IPS-NIHi7 (cell line): ENCODE results near the gene ENKUR.

Source experiments
- DNase-seq: peaks from one replicate; pipeline ENCODE4 v3.0.0; 2012; ENCODE audit warnings: mixed read lengths; ENCODE audit errors: extremely low spot score

The ENKUR gene, protein sequence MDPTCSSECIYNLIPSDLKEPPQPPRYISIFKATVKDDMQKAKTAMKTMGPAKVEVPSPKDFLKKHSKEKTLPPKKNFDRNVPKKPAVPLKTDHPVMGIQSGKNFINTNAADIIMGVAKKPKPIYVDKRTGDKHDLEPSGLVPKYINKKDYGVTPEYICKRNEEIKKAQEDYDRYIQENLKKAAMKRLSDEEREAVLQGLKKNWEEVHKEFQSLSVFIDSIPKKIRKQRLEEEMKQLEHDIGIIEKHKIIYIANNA

DNA sequence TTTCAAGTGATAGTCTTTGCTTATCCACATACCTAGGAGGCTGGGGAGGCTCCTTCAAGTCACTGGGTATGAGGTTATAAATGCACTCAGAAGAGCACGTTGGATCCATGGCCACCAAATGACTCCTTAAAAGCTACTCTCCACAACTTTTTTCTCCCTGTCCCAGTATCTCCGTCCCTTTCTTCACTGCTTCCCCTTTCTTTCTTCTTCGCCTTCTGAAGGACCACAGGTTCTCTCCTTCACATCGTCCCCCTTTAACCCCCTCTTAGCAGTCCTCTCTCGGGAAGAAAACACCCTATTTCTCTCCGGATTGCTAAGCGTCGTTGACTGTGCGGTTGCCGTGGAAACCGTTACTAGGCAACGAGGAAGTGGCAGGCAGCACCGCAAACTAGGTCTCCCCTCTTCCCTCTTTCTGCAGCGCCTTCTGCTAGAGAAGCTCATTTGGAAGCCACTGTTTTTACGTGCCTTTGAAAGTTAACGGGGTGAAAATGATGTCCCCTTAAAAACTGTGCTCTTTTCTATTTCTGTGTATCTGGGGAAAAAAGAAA lies at the start of gene ENKUR:
ENKUR (minus strand) TSS at position 331 of the 548 bp plus-strand sequence; CDS start at position 109, 222 bp downstream.
- peak; percentile 89 for DNase-seq

DNA sequence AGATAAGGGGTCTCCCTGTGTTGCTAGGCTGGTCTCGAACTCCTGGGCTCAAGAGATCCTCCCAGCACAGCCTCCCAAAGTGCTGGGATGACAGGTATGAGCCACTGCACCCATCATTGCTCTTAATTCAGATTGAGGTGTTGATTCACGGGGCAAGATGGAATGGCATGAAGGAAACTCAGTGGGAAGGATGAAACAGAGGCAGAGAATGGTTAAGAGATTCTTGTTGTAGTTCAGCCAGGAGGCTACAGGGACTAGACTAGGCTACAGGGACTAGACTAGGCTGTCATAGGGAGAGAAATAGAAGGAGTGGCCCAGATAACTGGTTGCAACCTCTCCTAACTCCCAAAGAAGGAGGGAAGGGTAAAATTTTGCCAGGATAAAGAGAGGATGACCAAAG lies 48.4 kb upstream of the ENKUR start:
- no peak for DNase-seq

DNA sequence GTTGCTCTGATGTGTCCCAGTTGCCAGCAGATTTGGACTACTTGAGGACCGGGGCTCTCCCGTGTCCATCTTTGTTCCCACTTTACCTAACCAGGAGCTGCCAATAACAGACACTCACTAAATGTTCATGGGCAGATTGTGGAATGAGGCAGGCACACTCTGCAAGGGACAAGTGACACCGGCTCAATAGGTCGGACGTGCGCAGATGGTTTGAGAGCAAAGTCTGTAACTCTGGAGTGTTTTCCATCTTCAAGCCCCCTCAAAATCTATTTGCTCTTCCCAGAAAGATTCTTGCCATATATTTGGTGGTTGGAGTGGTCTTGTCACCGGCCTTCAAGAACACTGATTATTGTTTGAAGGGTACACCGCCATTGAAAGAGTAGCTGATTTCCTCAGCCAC lies 47.7 kb upstream of the ENKUR start:
- DNase-seq, result no peak

DNA sequence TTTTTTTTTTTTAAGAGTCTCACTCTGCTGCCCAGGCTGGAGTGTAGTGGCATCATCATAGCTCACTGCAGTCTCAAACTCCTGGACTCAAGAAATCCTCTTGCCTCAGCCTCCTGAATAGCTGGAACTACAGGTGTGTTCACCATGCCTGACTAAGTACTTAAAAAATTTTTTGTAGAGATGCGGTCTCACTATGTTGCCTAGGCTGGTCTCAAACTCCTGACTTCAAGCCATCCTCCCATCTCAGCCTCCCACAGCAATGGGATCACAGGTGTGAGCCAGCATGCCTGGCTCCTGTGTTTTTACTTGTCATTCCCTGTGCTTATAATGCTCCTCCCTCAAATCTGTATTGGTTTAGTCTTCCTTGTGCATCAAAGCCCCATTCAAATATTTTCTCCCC lies 47.2 kb upstream of the ENKUR start:
- DNase-seq, result no peak

DNA sequence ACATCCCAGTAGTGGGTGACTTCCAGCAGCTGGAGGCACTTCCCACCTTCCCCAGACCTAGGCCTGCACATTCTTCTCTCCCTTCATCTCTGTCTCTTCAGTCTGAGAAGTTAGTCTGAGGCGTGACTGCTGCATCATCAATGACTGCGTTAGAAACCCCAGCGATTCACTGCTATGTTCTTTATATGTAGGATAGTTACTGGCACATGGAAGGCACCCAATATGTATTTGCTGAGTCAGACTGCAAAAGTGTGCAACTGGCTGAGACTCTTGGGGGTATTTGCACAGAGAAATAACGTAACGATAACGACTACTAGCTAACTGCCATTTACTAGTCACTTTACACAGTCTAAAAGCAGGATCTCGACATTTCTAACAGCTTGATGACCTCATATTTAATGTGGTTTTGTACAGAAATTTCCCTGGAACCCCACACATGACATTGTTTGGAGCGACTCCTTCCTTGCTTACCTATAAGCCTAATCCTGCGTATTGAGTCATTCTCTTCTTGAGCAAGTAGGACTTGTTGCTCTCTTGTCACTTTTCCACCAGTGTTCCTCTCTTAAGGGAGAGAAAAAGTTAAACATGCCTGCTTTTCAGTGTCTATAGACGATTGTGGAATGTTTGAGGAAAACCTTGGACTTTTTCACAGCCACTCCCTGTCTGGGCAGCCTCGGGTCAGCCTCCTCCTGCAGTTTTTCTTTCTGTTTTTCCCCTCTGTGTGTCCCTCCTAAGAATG lies 45.9 kb upstream of the ENKUR start:
- DNase-seq, result no peak

DNA sequence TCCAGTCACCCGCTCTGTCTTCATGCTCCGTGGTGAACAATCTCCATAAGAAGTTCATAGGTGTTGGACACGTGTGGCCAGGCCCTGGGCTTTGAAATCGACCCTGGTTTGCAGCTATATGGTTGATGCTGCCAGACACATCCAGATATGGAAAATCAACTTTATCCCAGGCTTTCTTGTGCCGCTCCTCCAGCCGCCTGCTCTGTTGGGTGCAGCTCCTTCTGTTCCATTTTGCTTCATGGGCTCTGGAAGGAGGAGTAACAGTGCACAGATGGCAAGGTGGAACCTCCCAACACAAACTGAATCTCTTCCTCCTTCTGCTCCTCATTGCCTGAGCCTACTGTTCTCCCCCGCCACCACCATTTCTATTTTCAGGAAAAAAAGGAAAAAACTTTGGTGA lies 45.2 kb upstream of the ENKUR start:
- no peak for DNase-seq

DNA sequence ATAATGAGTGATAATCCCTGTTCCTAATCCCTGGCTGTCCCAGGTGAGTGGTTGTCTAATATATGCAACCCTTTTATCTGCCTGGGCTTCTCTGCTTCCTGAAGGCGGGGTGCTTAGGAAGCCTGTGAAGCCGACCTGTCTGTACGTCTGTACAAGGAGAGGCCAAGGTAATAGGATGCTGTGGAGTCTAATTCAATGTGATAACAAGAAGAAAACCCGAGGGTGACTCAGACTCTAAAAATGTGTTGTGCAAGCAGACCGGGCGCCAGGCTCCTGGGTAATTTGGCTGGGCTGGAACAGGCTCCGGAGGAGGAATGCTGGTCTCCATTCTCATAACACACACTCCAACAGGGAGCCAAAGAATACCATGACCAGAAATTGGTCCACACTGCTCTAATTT lies 44.0 kb upstream of the ENKUR start:
- peak; percentile 31 for DNase-seq

DNA sequence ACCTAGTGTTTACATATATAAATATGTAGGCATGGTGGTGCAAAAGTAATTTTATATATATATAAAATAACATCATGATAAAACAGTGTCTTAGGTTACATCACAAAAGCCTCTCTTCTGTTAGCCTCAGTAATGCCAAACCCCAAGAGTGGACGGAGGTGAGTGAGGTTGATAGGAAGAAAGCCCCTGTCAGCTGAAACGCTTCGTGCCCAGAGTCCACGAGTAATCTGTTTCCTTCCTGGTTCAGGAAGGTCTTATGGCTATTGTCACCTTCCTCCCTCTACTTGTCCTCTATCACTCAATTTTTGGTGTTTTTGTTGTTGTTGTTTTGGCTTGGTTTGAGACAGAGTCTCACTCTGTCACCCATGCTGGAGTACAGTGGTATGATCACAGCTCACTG lies 41.9 kb upstream of the ENKUR start:
- DNase-seq, result no peak

DNA sequence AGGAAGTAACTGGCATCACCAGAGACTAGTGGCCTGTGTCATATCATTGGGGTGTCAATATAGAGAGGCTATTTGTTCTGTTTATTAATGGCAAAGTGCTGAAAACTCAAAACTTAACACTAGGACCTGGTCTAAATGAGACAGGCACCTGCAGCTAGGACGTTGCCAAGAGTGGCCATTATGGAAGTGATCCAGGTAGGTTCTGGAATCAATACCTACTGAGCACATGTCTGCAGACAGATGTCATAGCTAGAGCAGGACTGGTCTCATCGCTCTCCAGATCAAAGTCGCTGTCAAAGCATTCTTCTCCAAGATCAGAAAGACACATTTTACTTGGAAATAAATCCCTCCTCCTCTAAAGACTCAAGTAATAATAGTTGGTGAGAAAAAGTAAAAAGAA lies 40.8 kb upstream of the ENKUR start:
- no peak for DNase-seq

DNA sequence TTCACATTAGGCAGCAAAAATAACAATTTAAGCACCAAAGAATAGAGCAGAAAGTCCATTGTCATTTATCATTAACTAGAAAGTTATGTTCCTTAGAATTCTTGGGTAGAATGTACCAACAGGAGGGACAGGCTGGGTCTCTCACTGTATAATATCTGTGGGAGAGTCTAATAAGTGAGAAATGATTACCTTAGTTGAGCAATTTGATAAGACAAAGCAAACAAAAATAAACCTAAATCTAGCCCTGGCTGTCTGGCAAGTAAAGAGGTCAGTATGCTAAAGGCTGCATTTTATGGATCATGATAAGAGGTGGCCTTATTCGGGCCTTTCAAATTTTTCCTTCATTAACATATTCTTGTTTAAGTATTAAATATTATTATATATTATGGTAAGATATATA lies 36.1 kb upstream of the ENKUR start:
- no peak for DNase-seq

DNA sequence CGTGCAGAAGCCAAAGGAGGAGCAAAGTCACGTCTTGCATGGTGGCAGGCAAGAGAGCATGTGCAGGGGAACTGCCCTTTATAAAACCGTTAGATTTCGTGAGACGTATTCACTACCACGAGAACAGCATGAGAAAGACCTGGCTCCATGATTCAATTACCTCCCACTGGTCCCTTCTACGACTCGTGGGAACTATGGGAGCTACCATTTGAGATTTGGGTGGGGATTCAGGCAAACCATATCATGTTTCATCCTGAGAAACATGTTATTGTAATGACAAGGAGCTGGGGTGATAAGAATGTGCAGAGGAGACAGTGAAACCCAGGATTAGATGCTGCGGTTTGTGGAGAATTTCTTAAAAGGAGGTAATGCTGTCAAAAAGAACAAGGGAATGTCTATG lies 34.4 kb upstream of the ENKUR start:
- DNase-seq, result no peak

DNA sequence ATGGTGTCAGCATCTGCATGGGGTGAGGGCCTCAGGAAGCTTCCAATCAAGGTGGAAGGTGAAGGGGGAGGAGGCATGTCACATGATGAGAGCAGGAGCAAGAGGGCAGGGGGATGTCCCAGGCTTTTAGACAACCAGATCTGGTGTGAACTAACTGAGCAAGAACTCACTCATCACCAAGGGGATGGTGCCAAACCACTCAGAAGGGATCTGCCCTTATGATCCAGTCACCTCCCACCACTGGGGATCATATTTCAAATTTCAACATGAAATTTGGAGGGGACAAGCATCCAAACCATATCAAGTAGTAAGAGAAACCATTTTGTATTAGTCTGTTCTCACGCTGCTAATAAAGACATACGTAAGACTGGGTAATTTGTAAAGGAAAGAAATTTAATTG lies 34.0 kb upstream of the ENKUR start:
- no peak for DNase-seq

DNA sequence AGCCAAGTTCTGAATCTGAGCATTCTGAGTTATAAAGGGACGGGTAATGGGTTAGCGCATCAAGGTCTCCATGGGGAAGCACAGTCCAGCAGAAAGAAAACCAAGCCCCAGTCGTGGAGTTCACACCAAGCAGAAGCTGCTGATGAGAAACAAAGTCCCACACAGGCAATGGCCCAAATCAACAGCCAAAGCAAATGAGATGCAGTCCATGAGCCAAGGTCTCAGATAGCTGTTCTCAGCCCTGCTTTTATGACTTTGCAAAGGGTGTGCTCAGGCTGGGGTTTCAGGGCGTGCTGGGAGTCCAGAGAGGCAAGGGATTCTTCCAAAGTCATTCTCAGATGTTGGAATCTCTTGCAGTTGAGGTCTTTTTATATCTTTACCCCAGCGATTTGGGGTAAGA lies 32.5 kb upstream of the ENKUR start:
- DNase-seq, result no peak

DNA sequence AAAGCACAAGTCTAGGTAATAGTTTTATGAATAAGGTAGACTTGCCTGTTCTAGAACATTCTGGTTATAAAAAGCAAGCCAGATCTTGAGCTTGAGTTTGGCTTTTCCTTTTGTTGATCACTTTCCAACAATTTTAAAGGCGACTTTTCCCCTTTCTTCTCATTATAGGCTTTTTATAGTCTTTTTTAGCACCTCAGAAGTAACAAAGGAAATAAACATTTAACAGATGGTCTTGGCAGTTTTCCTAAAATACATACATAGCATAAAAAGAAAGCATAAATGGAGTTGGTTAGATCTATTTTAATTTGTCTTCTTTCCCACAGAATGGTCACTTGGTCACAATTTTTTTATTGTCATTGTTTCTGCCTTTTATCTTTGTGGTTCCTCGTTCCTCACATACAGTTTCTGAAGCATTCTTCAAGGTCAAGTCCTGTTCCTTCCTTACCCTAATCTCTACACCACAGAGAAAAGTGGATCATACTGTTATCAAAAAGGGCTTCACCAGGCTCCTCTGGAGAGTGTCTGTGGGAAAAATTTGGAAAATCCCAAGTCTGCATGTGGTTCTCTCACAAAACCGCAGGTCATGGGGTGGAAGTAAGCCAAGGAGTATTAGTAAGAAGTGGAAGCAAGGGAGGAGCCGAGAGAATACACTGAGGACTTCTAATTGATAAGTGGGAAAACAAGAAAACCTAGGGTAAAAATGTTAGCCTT lies 31.8 kb upstream of the ENKUR start:
- DNase-seq, result no peak

DNA sequence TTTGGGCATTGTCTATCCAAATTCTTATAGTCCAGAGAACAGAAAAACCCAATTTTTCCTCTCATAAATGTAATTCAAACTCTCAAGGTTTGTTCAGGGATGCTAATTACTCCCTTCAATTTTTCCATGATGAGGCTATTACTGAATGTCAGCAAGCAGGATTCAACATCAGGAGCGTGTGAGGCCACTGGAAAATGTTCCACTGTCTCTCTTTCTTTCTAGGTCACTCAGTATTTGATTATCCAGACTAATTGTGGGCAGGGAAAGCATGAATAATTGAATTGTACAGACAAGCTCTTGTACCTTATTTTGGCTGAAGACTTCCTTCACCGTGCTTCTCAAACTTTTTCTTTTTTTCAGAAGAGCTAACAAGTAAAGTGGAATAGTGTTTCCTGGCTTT lies 31.1 kb upstream of the ENKUR start:
- no peak for DNase-seq

DNA sequence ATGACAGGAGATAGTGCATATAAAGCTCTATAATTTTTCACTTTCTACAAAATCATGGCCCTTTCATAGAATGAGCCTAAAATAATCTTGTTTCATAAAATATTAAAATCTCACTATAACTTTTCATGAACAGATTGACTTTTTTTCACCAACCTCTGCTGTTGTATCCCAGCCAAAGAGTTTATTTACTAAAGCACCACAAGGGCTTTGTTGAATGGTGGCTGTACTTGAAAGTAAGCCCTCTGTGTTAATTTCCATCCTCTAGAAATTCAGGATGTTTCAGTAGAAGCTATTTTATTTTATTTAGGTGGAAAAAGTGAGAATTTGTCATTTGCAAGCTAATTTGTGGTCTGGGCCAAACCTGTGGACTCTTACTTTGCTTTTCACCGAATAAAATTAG lies 30.7 kb upstream of the ENKUR start:
- no peak for DNase-seq

DNA sequence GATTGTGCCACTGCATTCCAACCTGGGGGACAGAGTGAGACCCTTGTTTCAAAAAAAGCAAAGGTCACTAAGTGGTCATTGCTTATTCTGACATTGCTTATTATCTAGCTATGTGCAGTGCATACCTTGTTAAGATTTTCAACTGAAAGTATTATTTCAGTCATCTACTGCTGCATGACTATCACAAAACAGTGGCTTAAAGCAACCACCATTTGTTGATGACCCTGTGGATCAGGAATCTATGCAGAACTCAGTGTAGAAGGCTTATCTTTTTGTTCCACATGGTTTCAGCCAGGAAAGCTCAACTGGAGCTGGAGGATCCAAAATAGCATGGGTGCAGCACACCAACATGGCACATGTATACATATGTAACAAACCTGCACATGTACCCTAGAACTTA lies 23.6 kb upstream of the ENKUR start:
- no peak for DNase-seq

DNA sequence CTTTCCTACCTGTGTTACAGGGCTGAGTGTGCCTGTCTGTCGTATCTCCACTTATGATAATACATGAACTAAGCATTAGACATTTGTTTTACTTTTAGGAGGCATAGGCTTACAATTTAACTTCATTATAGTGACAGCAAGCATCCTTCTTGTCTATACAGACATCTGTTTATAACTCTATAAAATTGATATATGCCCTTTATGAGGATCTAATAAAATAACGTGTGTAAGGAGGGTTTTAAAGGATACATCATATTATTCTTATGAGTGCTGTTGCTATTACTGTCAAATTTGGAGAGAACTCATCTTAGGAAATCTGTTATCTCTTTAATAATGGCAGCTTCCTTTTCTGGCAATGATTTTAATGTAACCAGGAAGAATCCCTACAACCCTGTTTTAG lies 22.4 kb upstream of the ENKUR start:
- no peak for DNase-seq

DNA sequence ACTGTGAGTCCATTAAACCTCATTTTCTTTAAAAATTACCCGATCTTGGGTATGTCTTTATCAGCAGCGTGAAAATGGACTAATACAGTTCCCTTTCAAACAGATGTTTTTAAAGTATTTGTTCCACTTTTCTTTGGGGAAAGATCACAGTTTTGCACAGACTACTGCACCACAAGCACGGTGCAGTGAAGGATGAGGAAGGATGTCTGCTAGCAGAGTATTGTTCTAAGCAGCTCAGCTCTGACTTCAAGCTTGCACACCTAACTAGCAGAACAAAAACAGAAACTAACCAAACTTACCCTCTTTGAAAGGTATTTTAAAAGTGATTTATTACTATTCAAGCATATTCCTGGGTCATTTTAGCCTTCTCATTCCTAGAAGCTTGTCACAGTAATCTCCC lies 20.4 kb upstream of the ENKUR start:
- DNase-seq, result no peak

DNA sequence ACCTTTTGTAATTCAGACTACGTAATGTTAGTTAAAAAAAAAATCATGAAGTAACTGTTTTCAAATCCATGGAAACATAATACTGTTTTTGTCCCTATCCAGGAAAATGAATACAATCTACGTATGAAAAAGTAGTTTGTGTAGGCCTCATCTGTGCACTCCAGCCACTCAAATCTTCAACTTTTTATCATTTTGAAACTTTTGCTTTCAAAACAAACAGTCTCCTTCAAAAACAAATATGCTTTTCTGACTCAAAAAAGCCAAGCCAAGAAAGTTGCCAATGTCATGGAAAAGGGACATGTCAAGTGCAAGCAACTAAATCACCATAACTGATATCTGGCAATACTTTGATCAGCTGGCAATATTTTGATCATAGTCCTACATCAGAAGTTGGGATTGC lies 13.6 kb upstream of the ENKUR start:
- DNase-seq, result no peak

DNA sequence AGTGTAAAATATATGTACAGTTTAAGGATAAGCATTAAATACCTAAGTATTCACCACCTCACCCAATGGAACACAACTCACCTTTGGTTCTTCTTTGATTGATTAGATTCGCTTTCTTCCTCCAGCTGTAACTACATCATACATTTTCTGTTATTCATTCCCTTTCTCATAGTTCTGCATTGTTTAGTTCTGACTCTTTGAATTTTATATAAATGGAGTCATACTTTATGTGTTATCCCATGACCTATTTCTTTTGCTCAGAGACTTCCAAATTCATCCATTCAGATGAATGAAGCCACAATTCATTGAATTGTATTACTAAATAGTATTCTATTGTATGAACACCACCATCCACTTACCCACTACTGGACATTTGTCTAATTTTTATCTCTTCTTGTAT lies 12.8 kb upstream of the ENKUR start:
- no peak for DNase-seq

DNA sequence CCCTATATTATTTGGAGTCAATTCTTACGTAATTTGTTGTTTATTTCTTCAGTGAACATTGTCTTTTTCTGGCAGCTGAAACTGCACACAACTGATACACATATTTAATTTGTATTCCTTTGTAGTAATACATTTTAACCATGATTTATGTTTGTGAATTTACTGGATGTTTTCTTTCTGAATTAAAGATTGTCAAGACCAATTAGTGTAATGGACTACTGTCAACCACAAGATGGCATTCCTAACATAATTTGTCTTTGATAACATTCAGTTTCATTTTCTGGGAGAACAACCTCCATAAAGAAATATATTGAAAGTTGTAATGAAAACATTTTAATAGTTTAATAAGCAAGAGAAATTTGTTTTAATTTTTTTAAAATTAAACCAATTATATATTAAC lies 10.5 kb upstream of the ENKUR start:
- no peak for DNase-seq

DNA sequence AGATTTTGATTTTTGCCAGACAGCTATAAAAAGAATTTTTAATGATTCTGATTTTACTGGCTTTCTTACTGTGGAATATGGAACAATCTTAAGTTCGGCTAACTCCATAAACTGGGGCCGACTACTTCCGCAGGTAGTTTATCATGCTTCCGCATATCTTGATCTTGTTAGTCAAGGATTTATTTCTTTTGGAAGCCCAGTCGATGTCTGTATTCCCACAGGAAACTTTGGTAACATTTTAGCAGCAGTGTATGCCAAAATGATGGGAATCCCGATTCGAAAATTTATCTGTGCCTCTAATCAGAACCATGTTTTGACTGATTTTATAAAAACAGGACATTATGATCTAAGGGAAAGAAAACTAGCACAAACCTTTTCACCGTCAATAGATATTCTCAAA lies 8.6 kb upstream of the ENKUR start:
- no peak for DNase-seq
